Trophoblast cell (in vitro differentiated cells and primary cell): ENCODE data around the gene BAHD1.

Source experiments
- DNase-seq, 2 donors: peaks; one replicate each; pipeline ENCODE4 v3.0.0-alpha.2; 2016
- H2AFZ ChIP-seq: 2 replicates; pipeline ENCODE4 v1.6.1; 2013; ENCODE audit warnings: low read length, moderate library complexity, mild to moderate bottlenecking; ENCODE audit not compliant: insufficient read depth, poor library complexity
- H2AK5ac ChIP-seq: 2 replicates; pipeline ENCODE4 v1.6.1; 2013; ENCODE audit warnings: mild to moderate bottlenecking, low read length
- H2BK120ac ChIP-seq: 2 replicates; pipeline ENCODE4 v1.6.1; 2013; ENCODE audit warnings: low read length, mild to moderate bottlenecking, moderate library complexity; ENCODE audit not compliant: insufficient read depth, poor library complexity
- H2BK12ac ChIP-seq: 2 replicates; pipeline ENCODE4 v1.6.1; 2013; ENCODE audit warnings: mild to moderate bottlenecking, low read length, moderate library complexity
- H2BK5ac ChIP-seq: 2 replicates; pipeline ENCODE4 v1.6.1; 2013; ENCODE audit warnings: low read length, low read depth, moderate library complexity, mild to moderate bottlenecking; ENCODE audit not compliant: poor library complexity
- H3K14ac ChIP-seq: 2 replicates; pipeline ENCODE4 v1.6.1; 2013; ENCODE audit warnings: mild to moderate bottlenecking, low read length
- H3K18ac ChIP-seq: 2 replicates; pipeline ENCODE4 v1.6.1; 2013; ENCODE audit warnings: mild to moderate bottlenecking, low read length
- H3K23ac ChIP-seq: 2 replicates; pipeline ENCODE4 v1.6.1; 2013; ENCODE audit warnings: low read length
- H3K27ac ChIP-seq: 2 replicates; pipeline ENCODE4 v1.5.1; 2013; ENCODE audit warnings: low read depth, mild to moderate bottlenecking, inconsistent platforms, low read length, moderate library complexity
- H3K27me3 ChIP-seq: 2 replicates; pipeline ENCODE4 v1.6.1; 2013; ENCODE audit warnings: inconsistent platforms, mild to moderate bottlenecking, low read length, moderate library complexity; ENCODE audit not compliant: insufficient read depth
- H3K36me3 ChIP-seq, 2 experiments: 1 replicate in 1 of 2; 2 replicates in 1 of 2; pipeline ENCODE4 v1.6.1; 2013; ENCODE audit warnings: low read length in 2 of 2, mild to moderate bottlenecking in 2 of 2, moderate library complexity in 1 of 2; ENCODE audit not compliant: insufficient read depth in 2 of 2, control insufficient read depth in 1 of 2
- H3K4ac ChIP-seq: 2 replicates; pipeline ENCODE4 v1.6.1; 2013; ENCODE audit warnings: low read depth, mild to moderate bottlenecking, low read length, moderate library complexity
- H3K4me1 ChIP-seq, 2 experiments: 1 replicate in 1 of 2; 2 replicates in 1 of 2; pipeline ENCODE4 v1.6.1; 2013; ENCODE audit warnings: low read length in 2 of 2, mild to moderate bottlenecking in 2 of 2, moderate library complexity in 1 of 2; ENCODE audit not compliant: insufficient read depth in 2 of 2, control insufficient read depth in 1 of 2
- H3K4me2 ChIP-seq: 2 replicates; pipeline ENCODE4 v1.6.1; 2013; ENCODE audit warnings: inconsistent platforms, mild to moderate bottlenecking, low read length, moderate library complexity
- H3K4me3 ChIP-seq: 2 replicates; pipeline ENCODE4 v1.5.1; 2013; ENCODE audit warnings: mild to moderate bottlenecking, low read depth, low read length, inconsistent platforms
- H3K79me1 ChIP-seq: one replicate; pipeline ENCODE4 v1.6.1; 2013; ENCODE audit warnings: low read length
- H3K79me2 ChIP-seq: 2 replicates; pipeline ENCODE4 v1.6.1; 2013; ENCODE audit warnings: low read length, mild to moderate bottlenecking; ENCODE audit not compliant: control insufficient read depth, insufficient read depth, poor library complexity
- H3K9ac ChIP-seq: 2 replicates; pipeline ENCODE4 v1.6.1; 2013; ENCODE audit warnings: mild to moderate bottlenecking, low read length
- H3K9me3 ChIP-seq: 2 replicates; pipeline ENCODE4 v1.6.1; 2013; ENCODE audit warnings: low read depth, mild to moderate bottlenecking, control low read depth, inconsistent platforms, low read length; ENCODE audit not compliant: insufficient read depth
- H4K12ac ChIP-seq: 2 replicates; pipeline ENCODE4 v1.6.1; 2013; ENCODE audit warnings: low read depth, mild to moderate bottlenecking, low read length, moderate library complexity
- H4K8ac ChIP-seq: 2 replicates; pipeline ENCODE4 v1.6.1; 2013; ENCODE audit warnings: low read depth, mild to moderate bottlenecking, low read length, moderate library complexity
- H4K91ac ChIP-seq: one replicate; pipeline ENCODE4 v1.6.1; 2013; ENCODE audit warnings: low read depth, mild to moderate bottlenecking, low read length, moderate library complexity
- WGBS: extraction: QIAGEN DNeasy Blood & Tissue Kit; methylation state at CpG from one replicate; pipeline ENCODE4 v1.1.7; 2013; ENCODE audit warnings: missing lambda C conversion rate; ENCODE audit not compliant: insufficient read length, insufficient coverage; ENCODE audit errors: extremely low coverage; 5-methylcytosine and 5-hydroxymethylcytosine counted together

BAHD1 gene

DNA sequence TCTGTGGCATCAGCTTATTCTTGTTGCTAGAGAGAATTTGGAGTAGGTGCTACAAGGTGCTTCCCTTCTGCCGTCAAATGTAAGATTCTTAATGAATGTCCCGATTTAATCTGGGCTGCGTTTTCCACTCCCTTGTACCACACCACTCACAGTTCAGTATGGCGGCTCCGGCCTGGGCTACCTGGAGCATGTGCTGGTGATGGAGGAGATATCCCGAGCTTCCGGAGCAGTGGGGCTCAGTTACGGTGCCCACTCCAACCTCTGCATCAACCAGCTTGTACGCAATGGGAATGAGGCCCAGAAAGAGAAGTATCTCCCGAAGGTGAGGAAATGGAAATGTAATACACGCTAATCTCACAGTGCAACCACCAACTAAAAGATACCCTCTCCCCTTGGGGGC lies 30.3 kb upstream of the BAHD1 start:
- H3K9ac ChIP-seq: no peak overlapping the region
- no peak overlapping the region for H3K18ac ChIP-seq
- H3K4me3 ChIP-seq: peak overlapping the region; percentile 30
- no peak for DNase-seq
- no peak overlapping the region for H2AK5ac ChIP-seq
- no CpG with 5 or more reads among the region's 11 CpGs for WGBS
- H3K4me2 ChIP-seq: no peak overlapping the region
- H3K79me2 ChIP-seq: peaks cover 3% of the 10 kb centered on the region
- H3K27ac ChIP-seq: no peak overlapping the region
- H2AFZ ChIP-seq: no peak overlapping the region
- no peak overlapping the region for H4K91ac ChIP-seq
- H3K23ac ChIP-seq: no peak overlapping the region
- H2BK12ac ChIP-seq: no peak overlapping the region
- no peak overlapping the region for H4K12ac ChIP-seq
- H3K14ac ChIP-seq: no peak overlapping the region
- no peak overlapping the region for H4K8ac ChIP-seq
- H3K4ac ChIP-seq: no peak overlapping the region
- H2BK5ac ChIP-seq: no peak overlapping the region
- peaks cover 3% of the 10 kb centered on the region for H3K79me1 ChIP-seq
- no peaks in the 10 kb centered on the region for H3K27me3 ChIP-seq
- H3K9me3 ChIP-seq: no peaks in the 10 kb centered on the region
- peaks cover 40 to 50% of the 10 kb centered on the region in 2 experiments for H3K36me3 ChIP-seq
- H2BK120ac ChIP-seq: no peak overlapping the region
- H3K4me1 ChIP-seq: peaks cover 0 to 4% of the 10 kb centered on the region in 2 experiments

DNA sequence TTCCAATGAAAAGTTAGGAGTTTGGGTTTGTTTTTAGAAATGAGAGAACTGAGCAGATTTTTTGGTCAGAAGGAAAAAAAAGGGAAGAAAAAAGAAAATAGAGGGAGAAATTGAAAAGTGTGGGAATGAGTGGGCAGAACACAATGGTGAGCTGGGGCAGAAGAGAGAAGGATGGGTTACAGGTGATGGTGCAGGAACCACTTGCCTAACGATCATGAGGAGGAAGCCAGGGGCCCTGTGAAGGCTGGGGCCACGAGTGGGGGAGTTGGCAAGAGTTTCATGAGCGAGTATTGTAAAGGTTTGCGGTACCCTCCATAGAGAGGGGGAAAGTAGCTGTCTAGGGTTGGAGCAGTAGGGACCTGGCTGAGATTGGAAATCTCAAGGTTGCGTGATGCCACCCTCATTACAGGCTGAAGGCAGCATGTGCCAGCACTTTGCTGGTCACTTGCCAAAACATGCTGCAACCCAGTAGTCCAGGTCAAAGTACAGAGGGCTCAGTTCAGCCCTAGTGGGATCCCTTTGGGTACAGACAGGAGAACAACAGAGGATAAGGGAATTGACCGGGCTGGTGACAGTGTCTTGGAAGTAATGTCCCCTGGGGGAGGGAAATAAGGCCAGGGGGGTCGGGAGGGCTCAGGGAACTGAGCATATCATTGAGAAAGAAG lies 28.5 kb upstream of the BAHD1 start:
- Histone ChIP-seq H3K14ac (no peak overlapping the region), H3K23ac (no peak overlapping the region), H2BK120ac (no peak overlapping the region), H4K12ac (no peak overlapping the region), H3K4me1 (no peaks in the 10 kb centered on the region), H3K27ac (no peak overlapping the region), H3K4ac (no peak overlapping the region), H2BK12ac (no peak overlapping the region), H4K91ac (no peak overlapping the region), H2BK5ac (no peak overlapping the region), H3K79me2 (no peaks in the 10 kb centered on the region), H3K9ac (no peak overlapping the region), H2AK5ac (no peak overlapping the region), H3K4me2 (no peak overlapping the region), H3K79me1 (no peaks in the 10 kb centered on the region), H3K9me3 (no peaks in the 10 kb centered on the region), H3K27me3 (no peaks in the 10 kb centered on the region), H2AFZ (no peak overlapping the region), H4K8ac (no peak overlapping the region), H3K18ac (no peak overlapping the region), H3K36me3 (peaks cover 47 to 63% of the 10 kb centered on the region in 2 experiments), H3K4me3 (no peak overlapping the region)
- DNase-seq: no peak
- no CpG with 5 or more reads among the region's 7 CpGs for WGBS

DNA sequence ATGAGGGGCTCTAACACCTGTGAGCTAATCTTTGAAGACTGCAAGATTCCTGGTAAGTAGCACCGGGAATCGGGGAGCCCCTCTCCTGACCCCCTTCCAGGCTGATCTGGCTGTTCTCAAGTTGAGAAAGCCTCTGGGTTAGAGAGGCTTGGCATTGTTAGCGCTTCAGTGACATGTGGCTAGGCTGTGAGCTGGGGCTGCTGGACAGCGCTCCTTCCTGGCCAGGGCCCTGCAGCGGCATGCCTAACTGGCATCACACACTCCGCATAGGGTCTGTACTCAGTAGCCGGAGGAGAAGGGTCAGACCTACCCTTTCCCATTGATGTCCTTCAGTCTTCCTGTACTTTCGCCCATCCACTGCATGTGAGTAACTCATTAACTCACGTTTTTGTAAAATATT lies 27.7 kb upstream of the BAHD1 start:
- Histone ChIP-seq H3K4me3 (no peak overlapping the region), H3K9me3 (no peaks in the 10 kb centered on the region), H2AFZ (no peak overlapping the region), H2BK5ac (no peak overlapping the region), H4K8ac (no peak overlapping the region), H3K27ac (no peak overlapping the region), H3K36me3 (peaks cover 47 to 60% of the 10 kb centered on the region in 2 experiments), H3K18ac (no peak overlapping the region), H3K9ac (no peak overlapping the region), H2AK5ac (no peak overlapping the region), H3K23ac (no peak overlapping the region), H3K14ac (no peak overlapping the region), H2BK12ac (no peak overlapping the region), H3K27me3 (no peaks in the 10 kb centered on the region), H3K4ac (no peak overlapping the region), H4K12ac (no peak overlapping the region), H2BK120ac (no peak overlapping the region), H3K4me1 (no peaks in the 10 kb centered on the region), H3K79me1 (no peaks in the 10 kb centered on the region), H3K79me2 (no peaks in the 10 kb centered on the region), H4K91ac (no peak overlapping the region), H3K4me2 (no peak overlapping the region)
- no peak for DNase-seq
- WGBS: no CpG with 5 or more reads among the region's 9 CpGs

DNA sequence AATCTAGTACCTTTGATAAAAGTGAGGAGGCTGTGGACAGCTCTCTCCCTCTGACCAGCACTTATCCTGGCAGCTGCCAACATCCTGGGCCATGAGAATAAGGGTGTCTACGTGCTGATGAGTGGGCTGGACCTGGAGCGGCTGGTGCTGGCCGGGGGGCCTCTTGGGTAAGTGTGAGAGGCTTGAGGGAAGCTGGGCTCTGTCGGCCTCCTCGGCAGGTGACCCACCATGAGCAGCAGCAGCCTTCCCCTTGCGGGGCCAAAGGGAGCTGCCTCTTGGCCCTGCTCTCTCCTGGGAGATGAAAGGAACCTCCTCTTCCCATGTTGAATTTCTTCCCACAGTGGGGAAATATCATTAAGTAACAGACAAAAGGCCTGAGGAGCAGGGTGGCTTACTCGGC lies 25.9 kb upstream of the BAHD1 start:
- Histone ChIP-seq H3K4me3 (no peak overlapping the region), H3K4me2 (no peak overlapping the region), H2BK120ac (no peak overlapping the region), H4K8ac (no peak overlapping the region), H4K12ac (no peak overlapping the region), H3K9me3 (no peaks in the 10 kb centered on the region), H3K23ac (no peak overlapping the region), H3K9ac (no peak overlapping the region), H3K79me2 (no peaks in the 10 kb centered on the region), H3K79me1 (no peaks in the 10 kb centered on the region), H4K91ac (no peak overlapping the region), H3K4me1 (no peaks in the 10 kb centered on the region), H2AK5ac (no peak overlapping the region), H3K27me3 (no peaks in the 10 kb centered on the region), H3K14ac (no peak overlapping the region), H2AFZ (no peak overlapping the region), H3K36me3 (peaks cover 49 to 62% of the 10 kb centered on the region in 2 experiments), H3K18ac (no peak overlapping the region), H2BK12ac (no peak overlapping the region), H2BK5ac (no peak overlapping the region), H3K27ac (no peak overlapping the region), H3K4ac (no peak overlapping the region)
- WGBS: no CpG with 5 or more reads among the region's 7 CpGs
- no peak for DNase-seq
